ENCODE data around the gene LIN37.

The LIN37 gene

GRCh38 chr19:35723671-35724070 lies 24.7 kb upstream of the LIN37 start:
- TF ChIP-seq SIN3A (IDR thresholded peaks at IDR 0.05; ENCODE audit: borderline replicate concordance, insufficient read depth, low read length) (no peak), FOXP2 (optimal IDR thresholded peaks at IDR 0.05; ENCODE audit: borderline replicate concordance, extremely low read depth, extremely low read length, insufficient read depth) (no peak), REST (IDR thresholded peaks at IDR 0.05; ENCODE audit: insufficient read depth in 1 of 2, low read depth in 2 of 2, low read length in 2 of 2) (no peak), POLR2AphosphoS5 (IDR thresholded peaks at IDR 0.05; ENCODE audit: low read depth, low read length) (no peak), TAF1 (IDR thresholded peaks at IDR 0.05; ENCODE audit: borderline replicate concordance, insufficient read depth, low read length) (no peak)

GRCh38 chr19:35724560-35724959 lies 23.8 kb upstream of the LIN37 start:
- TF ChIP-seq SIN3A (IDR thresholded peaks at IDR 0.05; ENCODE audit: borderline replicate concordance, insufficient read depth, low read length) (no peak), REST (IDR thresholded peaks at IDR 0.05; ENCODE audit: insufficient read depth in 1 of 2, low read depth in 2 of 2, low read length in 2 of 2) (no peak), POLR2AphosphoS5 (IDR thresholded peaks at IDR 0.05; ENCODE audit: low read depth, low read length) (0 out of 2 replicates have a peak, but pooled peaks have one; percentile 14)

- TF ChIP-seq POLR2AphosphoS5 (IDR thresholded peaks at IDR 0.05; ENCODE audit: low read depth, low read length) = no peak
- TF ChIP-seq TAF1 (IDR thresholded peaks at IDR 0.05; ENCODE audit: borderline replicate concordance, insufficient read depth, low read length) = no peak
- TF ChIP-seq FOXP2 (optimal IDR thresholded peaks at IDR 0.05; ENCODE audit: borderline replicate concordance, extremely low read depth, extremely low read length, insufficient read depth) = no peak
- TF ChIP-seq SIN3A (IDR thresholded peaks at IDR 0.05; ENCODE audit: borderline replicate concordance, insufficient read depth, low read length) = no peak
- no peak for TF ChIP-seq REST (IDR thresholded peaks at IDR 0.05; ENCODE audit: insufficient read depth in 1 of 2, low read depth in 2 of 2, low read length in 2 of 2)
Measured at GRCh38 chr19:35725216-35725861, 23.0 kb upstream of the LIN37 start.

- TF ChIP-seq SIN3A (IDR thresholded peaks at IDR 0.05; ENCODE audit: borderline replicate concordance, insufficient read depth, low read length) (no peak), POLR2AphosphoS5 (IDR thresholded peaks at IDR 0.05; ENCODE audit: low read depth, low read length) (no peak), FOXP2 (optimal IDR thresholded peaks at IDR 0.05; ENCODE audit: borderline replicate concordance, extremely low read depth, extremely low read length, insufficient read depth) (no peak), TAF1 (IDR thresholded peaks at IDR 0.05; ENCODE audit: borderline replicate concordance, insufficient read depth, low read length) (no peak), REST (IDR thresholded peaks at IDR 0.05; ENCODE audit: insufficient read depth in 1 of 2, low read depth in 2 of 2, low read length in 2 of 2) (no peak)
Measured at GRCh38 chr19:35727053-35727955, 21.1 kb upstream of the LIN37 start.
